Right lobe of liver (tissue), 6 donors: ENCODE measurements around the gene KLC1. TPM values are rescaled to one million over a fixed set of nuclear protein-coding genes. Genes with fewer than 3 reads are reported as not detected.

Experiments used
- ATAC-seq, 4 donors: fragments of 200-7000 bp; cut with Tn5 transposase; one replicate each; pipeline ENCODE4 v1.9.1; 2020; ENCODE audit warnings: mild to moderate bottlenecking in 4 of 4, moderate library complexity in 4 of 4
- DNase-seq, 3 donors: peaks; one replicate each; pipeline ENCODE4 v3.0.0-alpha.2; 2020
- H3K27ac ChIP-seq, 3 donors: fragments of 200-600 bp; one replicate each; pipeline ENCODE4 v1.8.0; 2022
- H3K27me3 ChIP-seq, 2 donors: fragments of 200-600 bp; one replicate each; pipeline ENCODE4 v1.8.0; 2022
- H3K36me3 ChIP-seq, 4 donors: fragments of 200-600 bp; sonication (generic) in 1 of 4; one replicate each; pipeline versions ENCODE4 v1.5.1 to v1.8.0; 2017 to 2022; ENCODE audit warnings: control low read depth in 1 of 4
- H3K4me1 ChIP-seq, 4 donors: fragments of 200-600 bp; sonication (generic) in 1 of 4; one replicate each; pipeline versions ENCODE4 v1.5.1 to v1.8.0; 2017 to 2022; ENCODE audit warnings: control low read depth in 1 of 4
- H3K4me3 ChIP-seq, 3 donors: fragments of 200-600 bp; one replicate each; pipeline ENCODE4 v1.8.0; 2022
- H3K9me3 ChIP-seq, 4 donors: fragments of 200-600 bp; sonication (generic) in 1 of 4; one replicate each; pipeline versions ENCODE4 v1.5.1 to v1.8.0; 2017 to 2022; ENCODE audit warnings: control low read depth in 1 of 4
- CTCF ChIP-seq, 4 donors: fragments of 200-600 bp in 3 of 4; fragments of 450-650 bp in 1 of 4; IDR thresholded peaks; one replicate each; pipeline versions ENCODE4 v1.5.1 to v1.8.0; 2016 to 2022; ENCODE audit warnings: antibody characterized with exemption in 4 of 4, mild to moderate bottlenecking in 2 of 4
- POLR2A ChIP-seq: fragments of 450-650 bp; IDR thresholded peaks from one replicate; pipeline ENCODE4 v1.6.1; 2017; ENCODE audit warnings: antibody characterized with exemption, mild to moderate bottlenecking
- WGBS: methylation state at CpG from one replicate; pipeline ENCODE4 v1.1.6; 2018; ENCODE audit warnings: low coverage, low lambda C conversion rate; ENCODE audit not compliant: insufficient coverage; ENCODE audit errors: missing lambda C conversion rate; 5-methylcytosine and 5-hydroxymethylcytosine counted together
- intact Hi-C, 2 donors: fragments of 100-400 bp; cut with DNase I; formaldehyde crosslinking; loops; one replicate each; pipeline versions ENCODE4 v1.11.2 to v1.14.1; 2022
- total RNA-seq, 6 experiments: library from RNA; depleted of rRNA in 2 of 6; stranded (reverse); fragments of >200 nt in 2 of 6; fragmentation: NEBNext Ultra II Directional in 3 of 6; extraction: Animal tissue kit (Norgen Biotek cat#: 25700) in 3 of 6; gene quantifications; one replicate each; pipeline versions ENCODE4 v1.1.0 to v1.2.4, GENCODE V29; 2016 to 2023
- donor health status: DM: no; HTN: yes; CAD: no.
- donor health status: DM: no; HTN: no; CAD: no.
- donor health status: DM: no; HTN: no; CAD: no.
- donor health status: DM: no; HTN: yes; CAD: no.
- donor health status: DM: no; HTN: yes; CAD: no.

KLC1 gene
- total RNA-seq, 6 experiments from 2014 or later: 45.8 to 78.9 (median 58.0) TPM

DNA sequence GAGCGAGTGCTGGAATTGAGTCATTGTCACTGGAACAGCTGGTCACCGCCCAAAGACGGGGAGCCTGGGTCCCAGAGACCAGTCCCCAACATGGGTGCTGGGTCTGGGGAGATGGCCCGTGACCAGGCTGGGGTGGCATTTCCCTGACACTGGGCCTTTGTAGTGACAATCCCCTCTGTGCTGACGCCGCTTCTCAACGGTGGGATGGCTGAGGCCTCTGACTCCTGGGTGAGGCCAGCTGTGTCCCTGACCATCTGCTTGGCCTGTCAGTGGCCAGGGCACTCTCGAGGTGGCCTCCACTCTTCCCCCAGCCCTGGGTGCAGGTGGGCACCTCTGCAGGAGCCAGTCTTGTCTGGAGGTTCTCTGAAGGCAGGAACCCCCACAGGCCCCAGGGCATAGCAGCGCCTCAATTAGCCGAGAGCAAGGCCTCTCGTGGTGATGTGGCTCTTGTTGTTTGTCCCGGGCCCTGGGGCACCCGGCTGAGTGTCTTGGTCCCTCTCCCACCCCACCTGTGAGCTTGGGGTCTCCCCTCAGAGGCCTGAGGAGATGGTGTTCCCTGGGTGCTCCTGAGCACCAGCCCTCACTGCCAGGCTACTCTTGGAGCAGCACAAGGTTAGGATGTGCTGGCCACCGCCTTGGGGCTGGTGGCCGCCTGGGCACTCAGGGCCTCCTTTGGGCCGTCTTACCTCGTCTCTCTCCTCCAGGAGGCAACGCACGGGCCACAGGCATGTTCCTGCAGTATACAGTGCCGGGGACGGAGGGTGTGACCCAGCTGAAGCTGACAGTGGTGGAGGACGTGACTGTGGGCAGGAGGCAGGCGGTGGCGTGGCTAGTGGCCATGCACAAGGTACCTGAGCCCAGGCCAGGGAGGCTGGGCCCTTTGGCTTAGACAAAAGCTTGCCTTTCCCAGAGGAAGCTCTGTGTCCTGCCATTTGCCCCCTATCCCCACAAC, 103.2 kb downstream of the KLC1 start:
- 86% methylated on average over 5 of the region's 24 CpGs for WGBS
- peaks cover 0 to 12% (median 6%) of the 10 kb centered on the region in 4 donors for H3K4me1 ChIP-seq
- ATAC-seq: no peak

DNA sequence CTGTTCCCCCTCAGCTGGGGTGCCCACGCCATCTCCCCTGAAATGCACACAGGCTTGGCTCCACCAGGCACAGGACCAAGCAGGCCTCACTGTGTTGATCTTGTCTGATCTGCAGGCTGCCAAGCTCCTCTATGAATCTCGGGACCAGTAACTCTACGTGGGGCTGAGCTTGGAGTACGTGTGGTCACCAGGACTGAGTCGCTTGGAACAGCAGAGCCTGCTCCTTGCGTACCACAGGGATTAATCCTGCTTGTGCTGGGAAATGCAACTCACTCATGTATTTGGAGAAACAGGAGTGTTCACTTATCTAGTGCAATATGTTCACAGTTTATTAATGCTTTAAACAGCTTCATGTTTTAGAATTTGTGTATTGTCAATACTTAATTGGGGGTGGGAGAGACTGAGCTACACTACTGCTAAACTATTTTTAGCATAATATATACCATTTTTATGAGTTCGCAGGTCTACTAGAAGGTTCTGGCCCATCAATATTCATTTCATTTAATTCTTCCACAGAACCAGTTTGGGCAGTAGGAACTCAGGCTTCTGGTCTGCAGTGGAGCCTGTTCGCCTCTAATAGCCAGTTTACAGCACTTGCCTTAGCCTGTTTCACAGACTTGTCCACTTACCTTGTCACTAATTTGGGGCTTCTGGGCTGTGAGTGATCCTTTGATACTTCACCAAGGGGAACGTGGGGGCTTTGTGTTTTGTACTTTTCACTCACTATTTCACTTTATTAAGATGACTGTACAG, 104.0 kb downstream of the KLC1 start:
- WGBS: 93% methylated on average over 5 of the region's 9 CpGs
- no peaks in the 10 kb centered on the region for H3K27me3 ChIP-seq
- no peaks in the 10 kb centered on the region for H3K9me3 ChIP-seq
- H3K4me3 ChIP-seq: no peak overlapping the region
- peaks cover 0 to 42% (median 3%) of the 10 kb centered on the region in 4 donors for H3K36me3 ChIP-seq
- ATAC-seq (no peak), DNase-seq (no peak)
- TF ChIP-seq POLR2A: no peak
- TF ChIP-seq CTCF (IDR thresholded peaks at IDR 0.05): no peak
- H3K4me1 ChIP-seq: peaks cover 0 to 12% (median 6%) of the 10 kb centered on the region in 4 donors
- intact Hi-C loops: no loop called here
- H3K27ac ChIP-seq: no peak overlapping the region

More for the DNA sequence above, 103.2 kb downstream of the KLC1 start:
- no peak overlapping the region for H3K4me3 ChIP-seq
- no peaks in the 10 kb centered on the region for H3K9me3 ChIP-seq
- H3K36me3 ChIP-seq: peaks cover 0 to 42% (median 3%) of the 10 kb centered on the region in 4 donors
- no peak for DNase-seq
- H3K27me3 ChIP-seq: no peaks in the 10 kb centered on the region
- no peak overlapping the region for H3K27ac ChIP-seq
- intact Hi-C loops: no loop called here
- TF ChIP-seq POLR2A (no peak), CTCF (IDR thresholded peaks at IDR 0.05) (no peak)

- no peak overlapping the region for H3K27ac ChIP-seq
- intact Hi-C loops: no loop called here
- TF ChIP-seq CTCF (IDR thresholded peaks at IDR 0.05) (no peak), POLR2A (no peak)
- ATAC-seq (no peak), DNase-seq (no peak)
- H3K27me3 ChIP-seq: no peaks in the 10 kb centered on the region
- H3K4me3 ChIP-seq: no peak overlapping the region
- no peaks in the 10 kb centered on the region for H3K9me3 ChIP-seq
- peaks cover 0 to 12% (median 6%) of the 10 kb centered on the region in 4 donors for H3K4me1 ChIP-seq
- 93% methylated on average over 14 of the region's 14 CpGs for WGBS
- H3K36me3 ChIP-seq: peaks cover 0 to 45% (median 3%) of the 10 kb centered on the region in 4 donors
Measured at GRCh38 chr14:103733651-103734050, 104.6 kb downstream of the KLC1 start.

DNA sequence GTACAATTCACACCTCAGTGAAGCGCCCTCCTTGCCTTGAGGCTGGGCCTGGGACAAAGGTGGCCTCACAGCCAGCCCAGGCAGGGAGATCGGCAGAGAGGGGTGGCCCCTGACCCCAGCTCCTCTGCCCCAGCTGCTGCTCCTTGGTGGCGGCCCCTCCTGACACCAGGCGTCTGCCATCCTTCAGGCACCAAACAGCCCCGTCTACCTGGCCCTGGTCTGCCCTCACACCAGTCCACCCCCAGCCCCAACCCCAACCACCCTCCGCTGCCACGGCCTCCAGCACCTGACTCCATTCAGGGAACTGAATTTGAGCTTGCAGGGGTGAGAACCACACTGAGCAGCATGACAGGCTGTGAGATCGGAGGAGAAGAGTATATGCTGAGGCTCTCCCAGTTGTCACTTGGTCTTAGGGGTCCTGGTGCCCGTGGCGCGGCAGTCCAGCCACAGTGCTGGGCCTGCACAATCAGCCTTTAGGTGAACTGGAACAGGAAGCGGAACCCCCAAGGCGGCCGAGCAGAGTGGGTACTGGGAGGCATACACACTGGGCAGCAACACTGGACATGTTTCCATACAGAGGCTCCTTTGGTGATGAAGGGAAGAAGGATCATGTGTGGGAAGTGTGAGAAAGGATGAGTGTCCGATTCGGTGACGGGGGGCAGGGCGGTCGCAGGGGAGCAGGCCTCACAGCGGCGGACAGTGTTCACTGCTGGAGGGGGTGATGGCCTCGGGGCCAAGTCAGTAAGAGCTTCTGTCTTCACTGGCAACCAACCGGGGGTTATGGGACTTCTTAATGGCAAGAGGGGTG, 105.3 kb downstream of the KLC1 start:
- H3K4me1 ChIP-seq: peaks cover 0 to 12% (median 6%) of the 10 kb centered on the region in 4 donors
- no peaks in the 10 kb centered on the region for H3K9me3 ChIP-seq
- WGBS: 87% methylated on average over 10 of the region's 23 CpGs
- intact Hi-C loops: no loop called here
- DNase-seq: no peak
- peaks cover 0 to 38% (median 3%) of the 10 kb centered on the region in 4 donors for H3K36me3 ChIP-seq
- H3K27ac ChIP-seq: no peak overlapping the region
- ATAC-seq: no peak
- no peaks in the 10 kb centered on the region for H3K27me3 ChIP-seq
- TF ChIP-seq CTCF (IDR thresholded peaks at IDR 0.05) (no peak), POLR2A (no peak)
- H3K4me3 ChIP-seq: no peak overlapping the region
